GM12891 (cell line): Measurements from ENCODE around the gene SLC30A4.

Experiments
- POLR2A ChIP-seq: IDR thresholded peaks from 2 replicates; pipeline ENCODE4 v1.6.1; 2011; ENCODE audit warnings: low read depth, low read length, control low read depth
- POLR2AphosphoS5 ChIP-seq: IDR thresholded peaks from 2 replicates; pipeline ENCODE4 v1.6.1; 2011; ENCODE audit warnings: low read depth, low read length, control low read depth

DNA sequence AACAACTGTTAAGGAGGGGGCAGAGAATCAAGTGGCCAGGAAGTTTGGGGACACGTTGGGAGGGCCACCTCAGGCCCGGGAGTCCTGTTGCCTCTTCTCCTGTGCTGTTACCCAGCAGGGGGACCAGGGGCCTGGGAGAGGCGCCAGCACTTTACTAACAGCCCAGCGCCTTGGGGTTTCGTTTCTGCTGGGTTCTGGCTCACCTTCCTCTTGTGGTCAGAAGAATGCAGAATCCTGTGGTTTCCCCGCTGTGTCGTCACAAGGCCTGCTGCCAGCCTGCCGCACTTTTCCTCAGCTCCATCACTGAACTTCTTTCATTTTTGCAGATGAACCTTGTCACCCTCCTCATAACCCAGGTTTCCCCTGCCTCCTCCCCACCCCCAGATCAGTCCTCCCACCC is 67.7 kb downstream of the SLC30A4 start:
- TF ChIP-seq POLR2AphosphoS5 = no peak
- TF ChIP-seq POLR2A = no peak
